Liver (tissue), 9 donors: Measurements from ENCODE around the gene DMC1. TPM values are rescaled to one million over a fixed set of nuclear protein-coding genes. Genes with fewer than 3 reads are reported as not detected.

Source experiments
- DNase-seq: peaks from one replicate; pipeline ENCODE4 v3.0.0-alpha.2; 2017; ENCODE audit warnings: low spot score
- H3K27ac ChIP-seq, 2 donors: one replicate each; pipeline ENCODE4 v1.7.0; 2013; ENCODE audit warnings: inconsistent platforms in 2 of 2, low read length in 2 of 2, control low read depth in 1 of 2, low read depth in 1 of 2, mild to moderate bottlenecking in 1 of 2
- H3K27me3 ChIP-seq, 4 donors: one replicate each; pipeline versions ENCODE4 v1.6.1 to v1.7.0; 2013; ENCODE audit warnings: low read length in 3 of 4, inconsistent platforms in 1 of 4, mild to moderate bottlenecking in 1 of 4, moderate library complexity in 1 of 4; ENCODE audit not compliant: control insufficient read depth in 4 of 4, insufficient read depth in 4 of 4
- H3K36me3 ChIP-seq, 4 donors: one replicate each; pipeline versions ENCODE4 v1.6.1 to v1.7.0; 2013; ENCODE audit warnings: low read length in 3 of 4, mild to moderate bottlenecking in 3 of 4, low read depth in 1 of 4, moderate library complexity in 1 of 4; ENCODE audit not compliant: control insufficient read depth in 4 of 4, insufficient read depth in 3 of 4
- H3K4me1 ChIP-seq, 4 donors: one replicate each; pipeline versions ENCODE4 v1.6.1 to v1.7.0; 2013; ENCODE audit warnings: low read length in 3 of 4, mild to moderate bottlenecking in 3 of 4, moderate library complexity in 1 of 4; ENCODE audit not compliant: control insufficient read depth in 4 of 4, insufficient read depth in 4 of 4
- H3K4me3 ChIP-seq, 3 donors: one replicate each; pipeline versions ENCODE4 v1.6.1 to v1.7.0; 2013; ENCODE audit warnings: low read length in 3 of 3, control low read depth in 1 of 3, low read depth in 1 of 3, mild to moderate bottlenecking in 1 of 3
- H3K9ac ChIP-seq, 2 donors: one replicate each; pipeline ENCODE4 v1.7.0; 2013; ENCODE audit warnings: low read length in 2 of 2, mild to moderate bottlenecking in 2 of 2, moderate library complexity in 2 of 2, control low read depth in 1 of 2, low read depth in 1 of 2
- H3K9me3 ChIP-seq, 4 donors: one replicate each; pipeline versions ENCODE4 v1.6.1 to v1.7.0; 2013; ENCODE audit warnings: low read length in 3 of 4; ENCODE audit not compliant: control insufficient read depth in 4 of 4
- EGR1 ChIP-seq, 2 donors: IDR thresholded peaks; 2 replicates each; pipeline ENCODE4 v1.6.1; 2016 to 2018; ENCODE audit warnings: antibody characterized with exemption in 2 of 2, low read depth in 2 of 2
- FOXA1 ChIP-seq: IDR thresholded peaks from 2 replicates; pipeline ENCODE4 v1.6.1; 2016; ENCODE audit warnings: antibody characterized with exemption
- FOXA2 ChIP-seq: IDR thresholded peaks from 2 replicates; pipeline ENCODE4 v1.6.1; 2016; ENCODE audit warnings: antibody characterized with exemption
- GABPA ChIP-seq, 2 donors: IDR thresholded peaks in 1 of 2; conservative IDR thresholded peaks in 1 of 2; 2 replicates each; pipeline ENCODE4 v1.6.1; 2016; ENCODE audit warnings: antibody characterized with exemption in 2 of 2, mild to moderate bottlenecking in 1 of 2, moderate library complexity in 1 of 2
- HNF4A ChIP-seq, 2 donors: conservative IDR thresholded peaks; 2 replicates each; pipeline ENCODE4 v1.6.1; 2016; ENCODE audit warnings: antibody characterized with exemption in 2 of 2, mild to moderate bottlenecking in 2 of 2
- HNF4G ChIP-seq: IDR thresholded peaks from 2 replicates; pipeline ENCODE4 v1.6.1; 2016; ENCODE audit warnings: antibody characterized with exemption
- JUND ChIP-seq, 2 donors: IDR thresholded peaks; 2 replicates each; pipeline ENCODE4 v1.6.1; 2016; ENCODE audit warnings: antibody characterized with exemption in 2 of 2
- NR2F2 ChIP-seq: IDR thresholded peaks from 2 replicates; pipeline ENCODE4 v1.6.1; 2016; ENCODE audit warnings: antibody characterized with exemption
- RAD21 ChIP-seq, 2 donors: IDR thresholded peaks; 2 replicates each; pipeline ENCODE4 v1.6.1; 2016; ENCODE audit warnings: antibody characterized with exemption in 2 of 2, mild to moderate bottlenecking in 2 of 2
- RXRA ChIP-seq, 2 donors: IDR thresholded peaks; 2 replicates each; pipeline ENCODE4 v1.6.1; 2017 to 2018; ENCODE audit warnings: antibody characterized with exemption in 2 of 2, mild to moderate bottlenecking in 1 of 2
- SP1 ChIP-seq: IDR thresholded peaks from 2 replicates; pipeline ENCODE4 v1.6.1; 2018; ENCODE audit warnings: antibody characterized with exemption, mild to moderate bottlenecking
- TAF1 ChIP-seq: conservative IDR thresholded peaks from 2 replicates; pipeline ENCODE4 v1.6.1; 2016; ENCODE audit warnings: antibody characterized with exemption, mild to moderate bottlenecking
- YY1 ChIP-seq: IDR thresholded peaks from 2 replicates; pipeline ENCODE4 v1.6.1; 2016; ENCODE audit warnings: antibody characterized with exemption, mild to moderate bottlenecking
- WGBS: extraction: QIAGEN DNeasy Blood & Tissue Kit; methylation state at CpG from one replicate; pipeline ENCODE4 v1.1.7; 2013; 5-methylcytosine and 5-hydroxymethylcytosine counted together
- polyA plus RNA-seq, 2 donors: library from polyadenylated mRNA; stranded (reverse) in 1 of 2; unstranded in 1 of 2; fragments of 200-250 nt in 1 of 2; fragments of >200 nt in 1 of 2; fragmentation: Nextera tagmentation in 1 of 2; extraction: Ambion mirVana in 1 of 2; gene quantifications; one replicate each; pipeline versions ENCODE4 v1.2.1 to v1.2.3, GENCODE V29; 2013 to 2015
- total RNA-seq, 2 donors: library from RNA; depleted of rRNA; stranded (reverse); fragments of >200 nt; gene quantifications; one replicate each; pipeline ENCODE4 v1.2.3, GENCODE V29; 2014
- TF ChIP-seq, protein P1 (sequence below): IDR thresholded peaks from 2 replicates; pipeline ENCODE4 v1.6.1; 2016; ENCODE audit warnings: antibody characterized with exemption
- TF ChIP-seq, protein P2 (sequence below): IDR thresholded peaks from 2 replicates; pipeline ENCODE4 v1.6.1; 2016; ENCODE audit warnings: antibody characterized with exemption, mild to moderate bottlenecking
- TF ChIP-seq, protein P3 (sequence below): fragments of 150-350 bp; IDR thresholded peaks from 2 replicates; pipeline ENCODE4 v1.5.1; 2017; ENCODE audit warnings: improper control_type of control experiment, low read depth, low read length; ENCODE audit not compliant: missing input control
- TF ChIP-seq, protein P4 (sequence below): IDR thresholded peaks from 2 replicates; pipeline ENCODE4 v1.6.1; 2016; ENCODE audit warnings: antibody characterized with exemption
- TF ChIP-seq, protein P5 (sequence below): IDR thresholded peaks from 2 replicates; pipeline ENCODE4 v1.6.1; 2016; ENCODE audit warnings: antibody characterized with exemption
- donor health status: healthy.
- donor health status: healthy.
- donor health status: healthy.
- donor health status: healthy.
- donor health status: healthy.

DMC1 gene
- total and polyA plus RNA-seq, 4 donors = 0.25 to 6.8 (median 1.1) TPM; not detected in 1

DNA sequence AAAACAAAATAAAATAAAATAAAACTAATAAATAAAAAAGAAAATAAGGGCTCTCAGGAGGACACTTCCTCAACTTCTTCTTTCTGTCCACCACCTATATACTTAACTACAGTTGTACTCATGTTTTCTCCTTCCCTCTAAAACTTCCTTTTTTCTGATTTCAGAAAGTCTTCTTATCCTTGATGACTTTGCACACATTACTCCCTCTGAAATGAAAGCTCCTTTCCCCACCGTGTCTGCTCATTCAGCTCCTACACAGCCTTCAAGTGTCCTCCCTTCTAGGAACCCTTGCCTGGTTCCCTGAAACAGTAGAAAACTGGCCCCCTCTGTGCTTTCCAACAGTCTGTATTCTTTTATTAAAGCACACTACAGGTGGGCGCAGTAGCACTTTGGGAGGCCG lies 45.6 kb downstream of the DMC1 start:
- no peaks in the 10 kb centered on the region for H3K9me3 ChIP-seq
- no peak overlapping the region for H3K9ac ChIP-seq
- no peaks in the 10 kb centered on the region for H3K27me3 ChIP-seq
- no peak overlapping the region for H3K27ac ChIP-seq
- TF ChIP-seq HNF4A (conservative IDR thresholded peaks at IDR 0.05) (no peak), TAF1 (no peak), GABPA (IDR thresholded peaks at IDR 0.05 in 1 of 2, conservative IDR thresholded peaks at IDR 0.05 in 1 of 2) (no peak), JUND (IDR thresholded peaks at IDR 0.05) (no peak), HNF4G (no peak), RAD21 (IDR thresholded peaks at IDR 0.05) (no peak)
- TF ChIP-seq, protein P1, sequence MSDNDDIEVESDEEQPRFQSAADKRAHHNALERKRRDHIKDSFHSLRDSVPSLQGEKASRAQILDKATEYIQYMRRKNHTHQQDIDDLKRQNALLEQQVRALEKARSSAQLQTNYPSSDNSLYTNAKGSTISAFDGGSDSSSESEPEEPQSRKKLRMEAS = no peak
- TF ChIP-seq, protein P2, sequence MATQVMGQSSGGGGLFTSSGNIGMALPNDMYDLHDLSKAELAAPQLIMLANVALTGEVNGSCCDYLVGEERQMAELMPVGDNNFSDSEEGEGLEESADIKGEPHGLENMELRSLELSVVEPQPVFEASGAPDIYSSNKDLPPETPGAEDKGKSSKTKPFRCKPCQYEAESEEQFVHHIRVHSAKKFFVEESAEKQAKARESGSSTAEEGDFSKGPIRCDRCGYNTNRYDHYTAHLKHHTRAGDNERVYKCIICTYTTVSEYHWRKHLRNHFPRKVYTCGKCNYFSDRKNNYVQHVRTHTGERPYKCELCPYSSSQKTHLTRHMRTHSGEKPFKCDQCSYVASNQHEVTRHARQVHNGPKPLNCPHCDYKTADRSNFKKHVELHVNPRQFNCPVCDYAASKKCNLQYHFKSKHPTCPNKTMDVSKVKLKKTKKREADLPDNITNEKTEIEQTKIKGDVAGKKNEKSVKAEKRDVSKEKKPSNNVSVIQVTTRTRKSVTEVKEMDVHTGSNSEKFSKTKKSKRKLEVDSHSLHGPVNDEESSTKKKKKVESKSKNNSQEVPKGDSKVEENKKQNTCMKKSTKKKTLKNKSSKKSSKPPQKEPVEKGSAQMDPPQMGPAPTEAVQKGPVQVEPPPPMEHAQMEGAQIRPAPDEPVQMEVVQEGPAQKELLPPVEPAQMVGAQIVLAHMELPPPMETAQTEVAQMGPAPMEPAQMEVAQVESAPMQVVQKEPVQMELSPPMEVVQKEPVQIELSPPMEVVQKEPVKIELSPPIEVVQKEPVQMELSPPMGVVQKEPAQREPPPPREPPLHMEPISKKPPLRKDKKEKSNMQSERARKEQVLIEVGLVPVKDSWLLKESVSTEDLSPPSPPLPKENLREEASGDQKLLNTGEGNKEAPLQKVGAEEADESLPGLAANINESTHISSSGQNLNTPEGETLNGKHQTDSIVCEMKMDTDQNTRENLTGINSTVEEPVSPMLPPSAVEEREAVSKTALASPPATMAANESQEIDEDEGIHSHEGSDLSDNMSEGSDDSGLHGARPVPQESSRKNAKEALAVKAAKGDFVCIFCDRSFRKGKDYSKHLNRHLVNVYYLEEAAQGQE = no peak
- TF ChIP-seq, protein P3, sequence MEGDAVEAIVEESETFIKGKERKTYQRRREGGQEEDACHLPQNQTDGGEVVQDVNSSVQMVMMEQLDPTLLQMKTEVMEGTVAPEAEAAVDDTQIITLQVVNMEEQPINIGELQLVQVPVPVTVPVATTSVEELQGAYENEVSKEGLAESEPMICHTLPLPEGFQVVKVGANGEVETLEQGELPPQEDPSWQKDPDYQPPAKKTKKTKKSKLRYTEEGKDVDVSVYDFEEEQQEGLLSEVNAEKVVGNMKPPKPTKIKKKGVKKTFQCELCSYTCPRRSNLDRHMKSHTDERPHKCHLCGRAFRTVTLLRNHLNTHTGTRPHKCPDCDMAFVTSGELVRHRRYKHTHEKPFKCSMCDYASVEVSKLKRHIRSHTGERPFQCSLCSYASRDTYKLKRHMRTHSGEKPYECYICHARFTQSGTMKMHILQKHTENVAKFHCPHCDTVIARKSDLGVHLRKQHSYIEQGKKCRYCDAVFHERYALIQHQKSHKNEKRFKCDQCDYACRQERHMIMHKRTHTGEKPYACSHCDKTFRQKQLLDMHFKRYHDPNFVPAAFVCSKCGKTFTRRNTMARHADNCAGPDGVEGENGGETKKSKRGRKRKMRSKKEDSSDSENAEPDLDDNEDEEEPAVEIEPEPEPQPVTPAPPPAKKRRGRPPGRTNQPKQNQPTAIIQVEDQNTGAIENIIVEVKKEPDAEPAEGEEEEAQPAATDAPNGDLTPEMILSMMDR = no peak
- TF ChIP-seq, protein P4, sequence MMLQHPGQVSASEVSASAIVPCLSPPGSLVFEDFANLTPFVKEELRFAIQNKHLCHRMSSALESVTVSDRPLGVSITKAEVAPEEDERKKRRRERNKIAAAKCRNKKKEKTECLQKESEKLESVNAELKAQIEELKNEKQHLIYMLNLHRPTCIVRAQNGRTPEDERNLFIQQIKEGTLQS = no peak
- no peak for DNase-seq
- WGBS = 81% methylated on average over 3 of the region's 3 CpGs
- no peaks in the 10 kb centered on the region for H3K4me1 ChIP-seq
- no peak overlapping the region for H3K4me3 ChIP-seq
- no peaks in the 10 kb centered on the region for H3K36me3 ChIP-seq

DNA sequence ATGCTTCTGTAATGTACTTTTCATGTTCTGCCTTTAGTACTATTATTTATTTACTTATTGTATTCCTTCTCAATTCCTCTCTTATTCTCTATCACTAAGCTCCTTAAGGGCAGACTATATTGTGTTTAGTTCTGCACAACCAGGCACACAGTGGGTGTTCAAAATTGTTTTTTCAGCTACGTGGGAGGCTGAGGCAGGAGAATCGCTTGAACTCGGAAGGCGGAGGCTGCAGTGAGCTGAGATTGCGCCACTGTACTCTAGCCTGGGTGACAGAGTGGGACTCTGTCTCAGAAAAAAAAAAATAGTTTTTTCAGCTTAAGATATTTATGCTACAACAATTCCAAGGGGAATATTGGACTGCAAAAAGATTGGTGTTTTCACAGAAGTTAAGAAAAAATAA lies 46.5 kb downstream of the DMC1 start:
- H3K27ac ChIP-seq = no peak overlapping the region
- TF ChIP-seq, protein P3 = no peak
- no peak for TF ChIP-seq NR2F2
- no peak for TF ChIP-seq JUND (IDR thresholded peaks at IDR 0.05)
- TF ChIP-seq, protein P4 = no peak
- no peak for TF ChIP-seq GABPA (IDR thresholded peaks at IDR 0.05 in 1 of 2, conservative IDR thresholded peaks at IDR 0.05 in 1 of 2)
- TF ChIP-seq SP1 = no peak
- no peak for TF ChIP-seq RXRA (IDR thresholded peaks at IDR 0.05)
- TF ChIP-seq TAF1 = no peak
- TF ChIP-seq EGR1 (IDR thresholded peaks at IDR 0.05; ENCODE audit: low read depth in 2 of 2) = no peak
- TF ChIP-seq RAD21 (IDR thresholded peaks at IDR 0.05) = no peak
- TF ChIP-seq FOXA1 = no peak
- no peak for TF ChIP-seq HNF4A (conservative IDR thresholded peaks at IDR 0.05)
- TF ChIP-seq, protein P5, sequence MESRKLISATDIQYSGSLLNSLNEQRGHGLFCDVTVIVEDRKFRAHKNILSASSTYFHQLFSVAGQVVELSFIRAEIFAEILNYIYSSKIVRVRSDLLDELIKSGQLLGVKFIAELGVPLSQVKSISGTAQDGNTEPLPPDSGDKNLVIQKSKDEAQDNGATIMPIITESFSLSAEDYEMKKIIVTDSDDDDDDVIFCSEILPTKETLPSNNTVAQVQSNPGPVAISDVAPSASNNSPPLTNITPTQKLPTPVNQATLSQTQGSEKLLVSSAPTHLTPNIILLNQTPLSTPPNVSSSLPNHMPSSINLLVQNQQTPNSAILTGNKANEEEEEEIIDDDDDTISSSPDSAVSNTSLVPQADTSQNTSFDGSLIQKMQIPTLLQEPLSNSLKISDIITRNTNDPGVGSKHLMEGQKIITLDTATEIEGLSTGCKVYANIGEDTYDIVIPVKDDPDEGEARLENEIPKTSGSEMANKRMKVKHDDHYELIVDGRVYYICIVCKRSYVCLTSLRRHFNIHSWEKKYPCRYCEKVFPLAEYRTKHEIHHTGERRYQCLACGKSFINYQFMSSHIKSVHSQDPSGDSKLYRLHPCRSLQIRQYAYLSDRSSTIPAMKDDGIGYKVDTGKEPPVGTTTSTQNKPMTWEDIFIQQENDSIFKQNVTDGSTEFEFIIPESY = no peak
- TF ChIP-seq HNF4G = no peak
- no peak for TF ChIP-seq FOXA2
- TF ChIP-seq YY1 = no peak
- H3K4me3 ChIP-seq = no peak overlapping the region
- H3K36me3 ChIP-seq = no peaks in the 10 kb centered on the region
- WGBS = 93% methylated on average over 5 of the region's 5 CpGs
- no peaks in the 10 kb centered on the region for H3K4me1 ChIP-seq
- no peaks in the 10 kb centered on the region for H3K27me3 ChIP-seq
- H3K9me3 ChIP-seq = no peaks in the 10 kb centered on the region
- no peak overlapping the region for H3K9ac ChIP-seq
- DNase-seq = no peak
